ENCODE data around the gene SP110.

DNA sequence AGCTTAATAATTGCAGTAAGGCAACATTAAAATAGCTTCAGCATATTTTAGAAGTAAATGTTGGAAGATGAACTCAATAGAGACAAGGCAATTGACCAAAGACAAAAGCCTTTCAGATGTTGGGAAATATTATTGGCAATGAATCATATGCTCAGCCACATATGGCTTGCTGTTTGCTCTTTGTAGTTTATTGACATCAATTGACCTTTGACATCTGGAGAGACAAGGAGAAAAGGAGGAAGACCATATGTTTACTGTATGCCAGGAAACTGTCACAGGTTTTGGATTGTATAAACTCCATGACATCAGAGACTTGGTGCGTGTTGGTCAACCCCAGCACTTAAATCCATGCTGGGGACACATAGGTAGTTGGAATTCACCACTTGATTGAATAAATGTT lies 90.4 kb downstream of the SP110 start:
- TF ChIP-seq TAF1 (IDR thresholded peaks at IDR 0.05; ENCODE audit: low read depth, low read length) (no peak), POLR2A (IDR thresholded peaks at IDR 0.05; ENCODE audit: low read depth, low read length) (no peak), POLR2AphosphoS5 (IDR thresholded peaks at IDR 0.05; ENCODE audit: low read depth, low read length) (no peak), SPI1 (IDR thresholded peaks at IDR 0.05; ENCODE audit: low read depth, low read length) (no peak), PAX5 (IDR thresholded peaks at IDR 0.05; ENCODE audit: insufficient read depth, low read length, severe bottlenecking) (no peak), POU2F2 (IDR thresholded peaks at IDR 0.05; ENCODE audit: low read depth, low read length) (no peak)
